MM.1S (cell line): ENCODE measurements around the gene SAMD4A.

Source experiments
- DNase-seq: peaks from one replicate; pipeline ENCODE4 v3.0.0-alpha.2; 2015
- H2AFZ ChIP-seq: fragments of 300-600 bp; sonication (generic); 2 replicates; pipeline ENCODE4 v1.6.0; 2016; ENCODE audit warnings: antibody characterized with exemption, low read length
- H3F3A ChIP-seq: fragments of 300-600 bp; sonication (generic); 2 replicates; pipeline ENCODE4 v1.6.1; 2016; ENCODE audit warnings: mild to moderate bottlenecking, antibody characterized with exemption, low read length, moderate library complexity, mixed read lengths; ENCODE audit not compliant: insufficient read depth
- H3K27ac ChIP-seq: fragments of 300-600 bp; sonication (generic); 2 replicates; pipeline ENCODE4 v1.5.1; 2016; ENCODE audit warnings: mild to moderate bottlenecking, low read length
- H3K27me3 ChIP-seq: fragments of 300-600 bp; sonication (generic); replicated peaks from 2 replicates; pipeline ENCODE4 v1.6.0; 2016; ENCODE audit warnings: low read length; ENCODE audit not compliant: insufficient read depth
- H3K36me3 ChIP-seq: fragments of 300-600 bp; sonication (generic); replicated peaks from 2 replicates; pipeline ENCODE4 v1.6.1; 2016; ENCODE audit warnings: mild to moderate bottlenecking, low read length, mixed read lengths; ENCODE audit not compliant: insufficient read depth
- H3K4me1 ChIP-seq: fragments of 300-600 bp; sonication (generic); 2 replicates; pipeline ENCODE4 v1.6.1; 2016; ENCODE audit warnings: low read length, mixed read lengths
- H3K4me2 ChIP-seq: fragments of 300-600 bp; sonication (generic); 2 replicates; pipeline ENCODE4 v1.6.0; 2016; ENCODE audit warnings: low read depth, low read length
- H3K4me3 ChIP-seq: fragments of 300-600 bp; sonication (generic); 2 replicates; pipeline ENCODE4 v1.5.1; 2016; ENCODE audit warnings: low read length, mixed read lengths
- H3K79me2 ChIP-seq: fragments of 300-600 bp; sonication (generic); 2 replicates; pipeline ENCODE4 v1.6.1; 2016; ENCODE audit warnings: mixed run types, low read length, mixed read lengths
- H3K9ac ChIP-seq: fragments of 300-600 bp; sonication (generic); 2 replicates; pipeline ENCODE4 v1.6.1; 2016; ENCODE audit warnings: low read length, mixed read lengths
- H3K9me2 ChIP-seq: fragments of 300-600 bp; sonication (generic); replicated peaks from 2 replicates; pipeline ENCODE4 v1.6.1; 2016; ENCODE audit warnings: mild to moderate bottlenecking, low read length, mixed read lengths; ENCODE audit not compliant: insufficient read depth
- H3K9me3 ChIP-seq: fragments of 300-600 bp; sonication (generic); replicated peaks from 2 replicates; pipeline ENCODE4 v1.6.1; 2016; ENCODE audit warnings: mild to moderate bottlenecking, low read length, mixed read lengths; ENCODE audit not compliant: insufficient read depth
- H4K20me1 ChIP-seq: fragments of 300-600 bp; sonication (generic); 2 replicates; pipeline ENCODE4 v1.6.1; 2016; ENCODE audit warnings: mild to moderate bottlenecking, low read length, moderate library complexity, mixed read lengths; ENCODE audit not compliant: insufficient read depth
- EZH2 ChIP-seq: fragments of 300-600 bp; sonication (generic); optimal IDR thresholded peaks from 2 replicates; pipeline ENCODE3; 2017; ENCODE audit warnings: low read depth, mild to moderate bottlenecking, antibody characterized with exemption, low read length, mixed read lengths
- EZH2phosphoT487 ChIP-seq: fragments of 300-600 bp; sonication (generic); IDR thresholded peaks from 2 replicates; pipeline ENCODE4 v1.6.1; 2018; ENCODE audit warnings: antibody characterized with exemption, low read length
- TF ChIP-seq, protein P1 (sequence below): fragments of 300-600 bp; sonication (generic); IDR thresholded peaks from 2 replicates; pipeline ENCODE4 v1.5.1; 2016; ENCODE audit warnings: antibody characterized with exemption, low read length, mixed read lengths

Gene SAMD4A

DNA sequence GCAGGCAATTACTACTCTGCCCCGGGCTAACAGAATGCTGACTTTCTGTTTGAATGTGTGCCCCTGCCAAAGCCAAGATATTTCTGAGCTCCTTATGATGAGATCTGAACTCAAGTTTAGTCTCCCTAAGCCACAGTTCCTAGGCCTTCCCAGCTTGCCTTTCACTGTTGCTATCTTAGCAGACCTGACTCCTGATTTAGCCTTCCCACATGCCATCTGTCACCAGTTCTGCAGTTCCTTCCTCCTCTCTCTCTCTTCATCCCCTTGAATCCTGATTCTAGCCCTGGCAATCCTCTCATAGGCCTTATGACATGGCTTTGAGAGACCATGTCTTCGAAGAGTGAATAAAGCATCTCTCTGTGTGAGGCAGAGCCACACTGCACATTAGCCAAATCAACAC lies 12.5 kb upstream of the SAMD4A start:
- H2AFZ ChIP-seq, result no peak overlapping the region
- no peaks in the 10 kb centered on the region for H3K4me1 ChIP-seq
- no peaks in the 10 kb centered on the region for H3K9me3 ChIP-seq
- no peak overlapping the region for H3K9ac ChIP-seq
- no peak overlapping the region for H3K4me2 ChIP-seq
- TF ChIP-seq EZH2phosphoT487 (no peak), EZH2 (no peak)
- TF ChIP-seq, protein P1, sequence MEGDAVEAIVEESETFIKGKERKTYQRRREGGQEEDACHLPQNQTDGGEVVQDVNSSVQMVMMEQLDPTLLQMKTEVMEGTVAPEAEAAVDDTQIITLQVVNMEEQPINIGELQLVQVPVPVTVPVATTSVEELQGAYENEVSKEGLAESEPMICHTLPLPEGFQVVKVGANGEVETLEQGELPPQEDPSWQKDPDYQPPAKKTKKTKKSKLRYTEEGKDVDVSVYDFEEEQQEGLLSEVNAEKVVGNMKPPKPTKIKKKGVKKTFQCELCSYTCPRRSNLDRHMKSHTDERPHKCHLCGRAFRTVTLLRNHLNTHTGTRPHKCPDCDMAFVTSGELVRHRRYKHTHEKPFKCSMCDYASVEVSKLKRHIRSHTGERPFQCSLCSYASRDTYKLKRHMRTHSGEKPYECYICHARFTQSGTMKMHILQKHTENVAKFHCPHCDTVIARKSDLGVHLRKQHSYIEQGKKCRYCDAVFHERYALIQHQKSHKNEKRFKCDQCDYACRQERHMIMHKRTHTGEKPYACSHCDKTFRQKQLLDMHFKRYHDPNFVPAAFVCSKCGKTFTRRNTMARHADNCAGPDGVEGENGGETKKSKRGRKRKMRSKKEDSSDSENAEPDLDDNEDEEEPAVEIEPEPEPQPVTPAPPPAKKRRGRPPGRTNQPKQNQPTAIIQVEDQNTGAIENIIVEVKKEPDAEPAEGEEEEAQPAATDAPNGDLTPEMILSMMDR, result no peak
- no peaks in the 10 kb centered on the region for H3K36me3 ChIP-seq
- no peak for DNase-seq
- no peak overlapping the region for H3K27ac ChIP-seq
- no peaks in the 10 kb centered on the region for H3K9me2 ChIP-seq
- H3K79me2 ChIP-seq, result no peaks in the 10 kb centered on the region
- H3F3A ChIP-seq, result no peaks in the 10 kb centered on the region
- no peak overlapping the region for H3K4me3 ChIP-seq
- no peaks in the 10 kb centered on the region for H4K20me1 ChIP-seq
- H3K27me3 ChIP-seq, result no peaks in the 10 kb centered on the region

DNA sequence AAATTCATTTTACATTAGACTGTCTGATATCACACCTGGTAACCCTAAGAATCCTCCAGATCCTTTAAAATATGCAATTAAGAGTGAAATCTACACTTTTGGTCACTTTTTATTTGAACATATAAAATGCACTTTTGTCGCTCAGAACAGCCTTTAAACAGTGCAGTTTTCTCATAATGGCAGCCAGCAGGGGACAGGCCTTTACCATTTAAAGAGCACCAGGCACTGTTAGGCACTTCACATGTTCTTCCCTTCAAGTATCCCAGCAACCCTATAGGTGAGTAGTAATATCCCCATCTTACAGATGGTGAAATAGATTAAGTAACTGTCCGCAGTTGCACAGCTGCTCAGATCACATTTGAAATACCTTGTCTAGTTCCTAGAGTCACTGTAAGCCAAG lies 11.3 kb upstream of the SAMD4A start:
- TF ChIP-seq, protein P1, result no peak
- Histone ChIP-seq H3K4me3 (no peak overlapping the region), H3K36me3 (no peaks in the 10 kb centered on the region), H3K9ac (no peak overlapping the region), H3K27me3 (no peaks in the 10 kb centered on the region), H3K79me2 (no peaks in the 10 kb centered on the region), H3K4me2 (no peak overlapping the region), H3K9me2 (no peaks in the 10 kb centered on the region), H3K4me1 (no peaks in the 10 kb centered on the region), H2AFZ (no peak overlapping the region), H3K27ac (no peak overlapping the region), H3F3A (no peaks in the 10 kb centered on the region), H4K20me1 (no peaks in the 10 kb centered on the region), H3K9me3 (no peaks in the 10 kb centered on the region)
- DNase-seq, result no peak

DNA sequence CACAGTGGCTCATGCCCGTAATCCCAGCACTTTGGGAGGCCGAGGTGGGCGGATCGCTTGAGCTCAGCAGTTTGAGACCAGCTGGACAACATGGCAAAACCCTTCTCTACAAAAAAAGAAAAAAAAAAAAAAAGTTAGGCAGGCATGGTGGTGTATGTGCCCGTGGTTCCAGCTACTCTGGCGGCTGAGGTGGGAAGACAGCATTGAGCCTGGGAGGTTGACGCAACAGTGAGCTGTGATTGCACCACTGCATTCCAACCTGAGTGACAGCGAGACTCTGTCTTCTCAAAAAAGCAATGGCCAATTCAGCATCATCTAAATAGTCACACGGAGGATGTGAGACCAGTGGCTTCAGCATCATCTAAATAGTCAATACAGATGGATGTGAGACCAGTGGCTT lies 10.4 kb upstream of the SAMD4A start:
- no peaks in the 10 kb centered on the region for H3K9me2 ChIP-seq
- H4K20me1 ChIP-seq, result no peaks in the 10 kb centered on the region
- no peak overlapping the region for H2AFZ ChIP-seq
- no peak overlapping the region for H3K4me3 ChIP-seq
- DNase-seq, result no peak
- no peaks in the 10 kb centered on the region for H3K36me3 ChIP-seq
- H3K4me2 ChIP-seq, result no peak overlapping the region
- H3K4me1 ChIP-seq, result no peaks in the 10 kb centered on the region
- H3K79me2 ChIP-seq, result no peaks in the 10 kb centered on the region
- no peak overlapping the region for H3K9ac ChIP-seq
- no peaks in the 10 kb centered on the region for H3K9me3 ChIP-seq
- TF ChIP-seq EZH2, result no peak
- no peak for TF ChIP-seq EZH2phosphoT487
- no peak overlapping the region for H3K27ac ChIP-seq
- no peaks in the 10 kb centered on the region for H3F3A ChIP-seq
- no peaks in the 10 kb centered on the region for H3K27me3 ChIP-seq

DNA sequence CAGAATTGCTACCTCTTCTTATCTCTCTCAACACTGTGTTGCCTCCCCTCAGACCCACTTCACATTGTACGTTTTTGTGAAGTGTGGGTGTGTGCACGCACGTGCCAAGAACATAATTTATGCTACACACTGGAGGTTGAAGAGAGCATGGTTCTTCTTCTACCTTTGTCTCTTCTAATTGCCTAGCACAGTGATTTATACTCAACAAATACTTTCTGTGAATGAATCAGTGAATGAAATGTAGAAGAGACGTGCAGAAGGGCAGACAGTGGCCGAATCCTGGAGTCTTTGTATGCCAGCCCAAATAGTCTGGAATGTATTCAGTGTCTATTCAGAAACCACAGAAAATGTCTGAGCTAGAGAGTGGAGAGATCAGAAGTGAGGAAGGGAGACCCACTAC lies 4.6 kb upstream of the SAMD4A start:
- Histone ChIP-seq H4K20me1 (no peaks in the 10 kb centered on the region), H2AFZ (no peak overlapping the region), H3K4me3 (no peak overlapping the region), H3F3A (peaks cover 15% of the 10 kb centered on the region; the same call in 1 of the 2 replicates), H3K9me3 (no peaks in the 10 kb centered on the region), H3K27me3 (no peaks in the 10 kb centered on the region), H3K36me3 (no peaks in the 10 kb centered on the region), H3K4me2 (no peak overlapping the region), H3K4me1 (no peaks in the 10 kb centered on the region), H3K9ac (no peak overlapping the region), H3K9me2 (no peaks in the 10 kb centered on the region), H3K79me2 (no peaks in the 10 kb centered on the region), H3K27ac (no peak overlapping the region)
- TF ChIP-seq EZH2 (no peak), EZH2phosphoT487 (no peak)
- TF ChIP-seq, protein P1, result no peak
- no peak for DNase-seq
